Mesenchymal stem cell (in vitro differentiated cells and primary cell): ENCODE results near the gene CHST11.
A peak's percentile ranks its signal among the peaks of the same experiment; 100 is the strongest.

Source experiments
- DNase-seq: peaks from one replicate; pipeline ENCODE4 v3.0.0-alpha.2; 2013
- H2AFZ ChIP-seq: one replicate; pipeline ENCODE4 v1.6.1; 2013; ENCODE audit warnings: low read depth, mild to moderate bottlenecking, control low read depth, inconsistent platforms, low read length, moderate library complexity
- H2AK5ac ChIP-seq: 2 replicates; pipeline ENCODE4 v1.6.1; 2013; ENCODE audit warnings: low read length, moderate library complexity, mild to moderate bottlenecking, inconsistent platforms; ENCODE audit not compliant: severe bottlenecking
- H2BK120ac ChIP-seq: one replicate; pipeline ENCODE4 v1.6.1; 2013; ENCODE audit warnings: low read depth, mild to moderate bottlenecking, inconsistent platforms, low read length, moderate library complexity
- H2BK12ac ChIP-seq, 2 experiments: one replicate each; pipeline ENCODE4 v1.6.1; 2013; ENCODE audit warnings: inconsistent platforms in 2 of 2, low read length in 2 of 2, mild to moderate bottlenecking in 2 of 2, moderate library complexity in 2 of 2, control low read depth in 1 of 2
- H2BK15ac ChIP-seq: one replicate; pipeline ENCODE4 v1.6.1; 2013; ENCODE audit warnings: mild to moderate bottlenecking, low read depth, inconsistent platforms; ENCODE audit not compliant: poor library complexity, severe bottlenecking
- H2BK5ac ChIP-seq: 2 replicates; pipeline ENCODE4 v1.6.1; 2013; ENCODE audit warnings: low read depth, mild to moderate bottlenecking, low read length, control low read depth, inconsistent platforms; ENCODE audit not compliant: poor library complexity, severe bottlenecking
- H3K14ac ChIP-seq, 2 experiments: one replicate each; pipeline ENCODE4 v1.6.1; 2013; ENCODE audit warnings: inconsistent platforms in 2 of 2, low read length in 2 of 2, control low read depth in 1 of 2, mild to moderate bottlenecking in 1 of 2, moderate library complexity in 1 of 2
- H3K18ac ChIP-seq, 2 experiments: one replicate each; pipeline ENCODE4 v1.6.1; 2013; ENCODE audit warnings: inconsistent platforms in 2 of 2, low read length in 2 of 2, control low read depth in 1 of 2, low read depth in 1 of 2, mild to moderate bottlenecking in 1 of 2
- H3K23ac ChIP-seq, 2 experiments: one replicate each; pipeline ENCODE4 v1.6.1; 2013; ENCODE audit warnings: inconsistent platforms in 2 of 2, low read length in 2 of 2, mild to moderate bottlenecking in 2 of 2, moderate library complexity in 2 of 2, control low read depth in 1 of 2
- H3K27ac ChIP-seq: 2 replicates; pipeline ENCODE4 v1.5.1; 2013; ENCODE audit warnings: mild to moderate bottlenecking, moderate library complexity, low read length, control low read depth, inconsistent platforms; ENCODE audit not compliant: poor library complexity, severe bottlenecking
- H3K27me3 ChIP-seq, 2 experiments: 2 replicates each; pipeline versions ENCODE4 v1.6.1 to v1.7.0; 2013; ENCODE audit warnings: low read length in 2 of 2, mild to moderate bottlenecking in 2 of 2, moderate library complexity in 2 of 2, control low read depth in 1 of 2, inconsistent platforms in 1 of 2; ENCODE audit not compliant: control insufficient read depth in 1 of 2, insufficient read depth in 1 of 2
- H3K36me3 ChIP-seq, 2 experiments: 2 replicates each; pipeline versions ENCODE4 v1.6.1 to v1.7.0; 2013; ENCODE audit warnings: low read length in 2 of 2, control low read depth in 1 of 2, inconsistent platforms in 1 of 2, low read depth in 1 of 2, mild to moderate bottlenecking in 1 of 2; ENCODE audit not compliant: insufficient read depth in 2 of 2, control insufficient read depth in 1 of 2
- H3K4ac ChIP-seq, 2 experiments: one replicate each; pipeline ENCODE4 v1.6.1; 2013; ENCODE audit warnings: inconsistent platforms in 2 of 2, low read length in 2 of 2, mild to moderate bottlenecking in 2 of 2, moderate library complexity in 2 of 2, control low read depth in 1 of 2, low read depth in 1 of 2
- H3K4me1 ChIP-seq: 2 replicates; pipeline ENCODE4 v1.6.1; 2013; ENCODE audit warnings: low read depth, low read length, control low read depth; ENCODE audit not compliant: control insufficient read depth, insufficient read depth
- H3K4me2 ChIP-seq: 2 replicates; pipeline ENCODE4 v1.6.1; 2013; ENCODE audit warnings: low read length, mild to moderate bottlenecking, inconsistent platforms; ENCODE audit not compliant: poor library complexity, severe bottlenecking
- H3K4me3 ChIP-seq, 2 experiments: 2 replicates each; pipeline versions ENCODE4 v1.5.1 to v1.7.0; 2013; ENCODE audit warnings: low read length in 2 of 2, mild to moderate bottlenecking in 2 of 2, control low read depth in 1 of 2, low read depth in 1 of 2; ENCODE audit not compliant: insufficient read depth in 1 of 2
- H3K79me1 ChIP-seq: replicated peaks from 2 replicates; pipeline ENCODE4 v1.6.1; 2013; ENCODE audit warnings: mild to moderate bottlenecking, control low read depth, low read length, inconsistent platforms; ENCODE audit not compliant: poor library complexity, severe bottlenecking
- H3K9ac ChIP-seq: 2 replicates; pipeline ENCODE4 v1.7.0; 2013; ENCODE audit warnings: mild to moderate bottlenecking, low read length, moderate library complexity
- H3K9me3 ChIP-seq: 2 replicates; pipeline ENCODE4 v1.7.0; 2013; ENCODE audit warnings: mild to moderate bottlenecking, low read length; ENCODE audit not compliant: control insufficient read depth
- H4K8ac ChIP-seq: one replicate; pipeline ENCODE4 v1.6.1; 2013; ENCODE audit warnings: inconsistent platforms, mild to moderate bottlenecking, low read length, moderate library complexity
- H4K91ac ChIP-seq: one replicate; pipeline ENCODE4 v1.6.1; 2013; ENCODE audit warnings: mild to moderate bottlenecking, low read length, inconsistent platforms
- WGBS: methylation state at CpG from one replicate; pipeline ENCODE4 v1.1.7; 2013; ENCODE audit warnings: mixed read lengths; 5-methylcytosine and 5-hydroxymethylcytosine counted together

CHST11 gene

GRCh38 chr12:104792570-104792969, 335.8 kb downstream of the CHST11 start:
- no peak overlapping the region for H2BK5ac ChIP-seq
- no peaks in the 10 kb centered on the region for H3K9me3 ChIP-seq
- H2BK12ac ChIP-seq, result peak overlapping the region in 1 of 2 experiments; percentile 15
- H3K4me3 ChIP-seq, result peak overlapping the region in 1 of 2 experiments; percentile 42
- 76% methylated on average over 4 of the region's 4 CpGs for WGBS
- peak; percentile 71 for DNase-seq
- H3K23ac ChIP-seq, result no peak overlapping the region
- peaks cover 7% of the 10 kb centered on the region for H3K4me1 ChIP-seq
- no peak overlapping the region for H2BK15ac ChIP-seq
- H3K14ac ChIP-seq, result no peak overlapping the region
- H2AK5ac ChIP-seq, result no peak overlapping the region
- no peak overlapping the region for H2BK120ac ChIP-seq
- H4K8ac ChIP-seq, result no peak overlapping the region
- no peaks in the 10 kb centered on the region for H3K36me3 ChIP-seq
- no peak overlapping the region for H3K27ac ChIP-seq
- no peaks in the 10 kb centered on the region for H3K79me1 ChIP-seq
- no peak overlapping the region for H2AFZ ChIP-seq
- H3K18ac ChIP-seq, result no peak overlapping the region
- no peak overlapping the region for H4K91ac ChIP-seq
- H3K4ac ChIP-seq, result no peak overlapping the region
- H3K27me3 ChIP-seq, result no peaks in the 10 kb centered on the region
- H3K4me2 ChIP-seq, result no peak overlapping the region
- H3K9ac ChIP-seq, result peak overlapping the region; percentile 10

GRCh38 chr12:104793285-104793684, 336.5 kb downstream of the CHST11 start:
- no peak overlapping the region for H2AK5ac ChIP-seq
- 71% methylated on average over 1 of the region's 3 CpGs for WGBS
- DNase-seq, result no peak
- H3K4me3 ChIP-seq, result peak overlapping the region in 1 of 2 experiments; percentile 42
- no peaks in the 10 kb centered on the region for H3K79me1 ChIP-seq
- H4K8ac ChIP-seq, result no peak overlapping the region
- no peaks in the 10 kb centered on the region for H3K9me3 ChIP-seq
- H3K23ac ChIP-seq, result no peak overlapping the region
- no peak overlapping the region for H3K4ac ChIP-seq
- H3K4me1 ChIP-seq, result peaks cover 7% of the 10 kb centered on the region
- H3K36me3 ChIP-seq, result no peaks in the 10 kb centered on the region
- peak overlapping the region in 1 of 2 experiments; percentile 15 for H2BK12ac ChIP-seq
- H3K9ac ChIP-seq, result peak overlapping the region; percentile 1
- no peak overlapping the region for H2BK5ac ChIP-seq
- H2BK15ac ChIP-seq, result no peak overlapping the region
- no peak overlapping the region for H3K27ac ChIP-seq
- no peak overlapping the region for H4K91ac ChIP-seq
- H3K14ac ChIP-seq, result no peak overlapping the region
- no peak overlapping the region for H2AFZ ChIP-seq
- no peak overlapping the region for H3K4me2 ChIP-seq
- H2BK120ac ChIP-seq, result no peak overlapping the region
- no peak overlapping the region for H3K18ac ChIP-seq
- no peaks in the 10 kb centered on the region for H3K27me3 ChIP-seq

GRCh38 chr12:104793968-104794367, 337.2 kb downstream of the CHST11 start:
- H3K27me3 ChIP-seq, result no peaks in the 10 kb centered on the region
- no peak overlapping the region for H3K9ac ChIP-seq
- H3K4me2 ChIP-seq, result no peak overlapping the region
- no peak overlapping the region for H3K4me3 ChIP-seq
- H3K36me3 ChIP-seq, result no peaks in the 10 kb centered on the region
- no peak overlapping the region for H4K91ac ChIP-seq
- H2BK15ac ChIP-seq, result no peak overlapping the region
- H4K8ac ChIP-seq, result no peak overlapping the region
- peaks cover 7% of the 10 kb centered on the region for H3K4me1 ChIP-seq
- H2BK120ac ChIP-seq, result no peak overlapping the region
- no peaks in the 10 kb centered on the region for H3K79me1 ChIP-seq
- H2BK5ac ChIP-seq, result no peak overlapping the region
- H2BK12ac ChIP-seq, result no peak overlapping the region
- H3K4ac ChIP-seq, result no peak overlapping the region
- no peaks in the 10 kb centered on the region for H3K9me3 ChIP-seq
- no peak overlapping the region for H3K27ac ChIP-seq
- 86% methylated on average over 1 of the region's 1 CpG for WGBS
- no peak for DNase-seq
- H3K18ac ChIP-seq, result no peak overlapping the region
- no peak overlapping the region for H3K23ac ChIP-seq
- H2AK5ac ChIP-seq, result no peak overlapping the region
- no peak overlapping the region for H2AFZ ChIP-seq
- no peak overlapping the region for H3K14ac ChIP-seq

- no peak for DNase-seq
- no peak overlapping the region for H2BK5ac ChIP-seq
- H3K14ac ChIP-seq, result no peak overlapping the region
- H3K4me1 ChIP-seq, result peaks cover 1% of the 10 kb centered on the region
- no peak overlapping the region for H2BK15ac ChIP-seq
- H3K4me3 ChIP-seq, result no peak overlapping the region
- H3K9ac ChIP-seq, result no peak overlapping the region
- no peak overlapping the region for H4K91ac ChIP-seq
- H3K27me3 ChIP-seq, result no peaks in the 10 kb centered on the region
- H3K23ac ChIP-seq, result no peak overlapping the region
- no peak overlapping the region for H2AK5ac ChIP-seq
- H3K79me1 ChIP-seq, result no peaks in the 10 kb centered on the region
- no peak overlapping the region for H3K18ac ChIP-seq
- H2BK12ac ChIP-seq, result no peak overlapping the region
- H3K36me3 ChIP-seq, result no peaks in the 10 kb centered on the region
- no peak overlapping the region for H4K8ac ChIP-seq
- H3K9me3 ChIP-seq, result no peaks in the 10 kb centered on the region
- H2AFZ ChIP-seq, result no peak overlapping the region
- H3K4me2 ChIP-seq, result no peak overlapping the region
- no peak overlapping the region for H2BK120ac ChIP-seq
- no peak overlapping the region for H3K4ac ChIP-seq
- H3K27ac ChIP-seq, result no peak overlapping the region
Observed at GRCh38 chr12:104796475-104796862, 339.7 kb downstream of the CHST11 start.
